ENCODE data around the gene CCDC85C.

The CCDC85C gene

DNA sequence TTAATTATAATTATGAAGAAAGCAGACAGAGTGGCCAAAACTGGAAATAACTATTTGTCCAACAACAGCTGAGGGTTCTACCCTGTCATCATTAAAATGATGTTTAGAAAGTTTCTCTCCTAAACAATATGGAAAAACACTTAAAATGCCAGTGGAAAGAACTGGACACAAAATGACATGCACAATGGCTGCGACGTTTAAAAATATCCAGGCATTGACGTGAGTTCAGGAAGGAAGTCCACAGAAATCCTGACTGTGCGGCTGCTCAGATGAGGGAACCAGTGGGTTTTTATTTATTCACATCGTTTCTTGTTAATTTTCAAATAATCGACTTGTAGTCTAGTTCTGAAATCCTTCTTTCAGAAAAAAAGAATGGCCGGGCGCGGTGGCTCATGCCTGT, 64.5 kb downstream of the CCDC85C start:
- no peak for DNase-seq (ENCODE audit: low read depth)

GRCh38 chr14:99538733-99539132, 65.3 kb downstream of the CCDC85C start:
- DNase-seq (ENCODE audit: low read depth): no peak

DNA sequence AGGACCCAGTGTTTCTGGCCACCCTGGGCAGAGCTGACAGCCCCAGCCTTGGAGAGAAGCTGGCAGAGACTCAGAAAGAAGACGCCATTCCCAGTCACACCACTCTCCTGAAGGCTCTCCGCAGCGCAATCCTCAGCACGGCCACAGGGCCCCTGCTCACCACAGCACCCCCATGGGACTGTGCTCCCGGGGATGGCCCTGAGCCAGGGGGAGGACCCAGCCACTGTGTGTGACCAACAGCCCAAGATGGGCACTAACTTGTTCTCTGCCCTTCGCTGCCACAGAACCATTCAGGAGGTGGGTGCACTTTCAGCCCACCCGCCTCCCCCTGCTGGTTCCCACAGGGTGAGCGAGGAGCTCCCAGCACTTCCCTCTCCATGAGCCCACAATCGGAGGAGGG, 65.7 kb downstream of the CCDC85C start:
- peak; percentile 35 for DNase-seq (ENCODE audit: low read depth)

- DNase-seq (ENCODE audit: low read depth): peak; percentile 91
These were observed 66.6 kb downstream of the CCDC85C start for GRCh38 chr14:99537399-99537798.

- DNase-seq (ENCODE audit: low read depth): no peak
These were observed 67.9 kb downstream of the CCDC85C start for GRCh38 chr14:99535908-99536778.

- DNase-seq (ENCODE audit: low read depth): no peak
These were observed 68.6 kb downstream of the CCDC85C start for GRCh38 chr14:99535448-99535847.

GRCh38 chr14:99534863-99535262, 69.1 kb downstream of the CCDC85C start:
- peak; percentile 38 for DNase-seq (ENCODE audit: low read depth)

DNA sequence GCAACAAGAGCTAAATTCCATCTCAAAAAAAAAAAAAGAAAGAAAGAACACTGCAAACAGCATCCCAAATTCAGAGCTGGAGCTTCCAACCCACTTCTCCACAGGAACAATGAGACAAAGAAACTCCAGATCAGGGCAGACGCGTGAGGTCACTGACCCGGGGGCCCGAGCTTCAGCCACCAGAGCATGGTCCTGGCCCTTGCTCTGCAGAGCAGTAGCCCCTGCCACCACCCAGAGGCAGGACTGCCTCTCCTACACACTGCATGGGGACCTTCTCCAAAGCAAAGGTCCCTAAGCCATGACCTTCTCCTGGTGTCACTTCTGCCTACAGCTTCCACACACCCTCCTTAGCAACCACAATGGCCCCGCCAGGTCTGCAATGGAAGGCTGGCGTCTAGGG, 69.7 kb downstream of the CCDC85C start:
- no peak for DNase-seq (ENCODE audit: low read depth)

DNA sequence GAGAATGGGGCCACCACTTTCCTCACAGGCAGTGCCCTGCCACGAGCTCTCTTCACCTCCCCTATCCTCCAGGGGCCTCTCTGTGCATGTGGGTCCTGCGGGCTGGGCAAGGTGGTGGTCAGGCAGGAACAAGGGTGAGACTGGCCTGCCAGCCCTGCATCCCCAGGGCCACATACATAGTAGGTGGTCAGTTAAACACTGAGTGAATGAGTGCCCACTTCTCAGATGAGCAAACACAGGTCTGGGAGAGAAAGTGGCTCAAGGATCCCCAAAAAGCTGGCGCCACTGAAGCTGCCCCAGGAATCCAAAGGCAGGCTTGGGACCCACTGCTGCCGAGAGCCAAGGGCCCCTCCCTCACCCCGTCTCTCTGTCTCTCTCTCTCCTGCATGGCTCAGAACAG, 71.7 kb downstream of the CCDC85C start:
- DNase-seq (ENCODE audit: low read depth): no peak

DNA sequence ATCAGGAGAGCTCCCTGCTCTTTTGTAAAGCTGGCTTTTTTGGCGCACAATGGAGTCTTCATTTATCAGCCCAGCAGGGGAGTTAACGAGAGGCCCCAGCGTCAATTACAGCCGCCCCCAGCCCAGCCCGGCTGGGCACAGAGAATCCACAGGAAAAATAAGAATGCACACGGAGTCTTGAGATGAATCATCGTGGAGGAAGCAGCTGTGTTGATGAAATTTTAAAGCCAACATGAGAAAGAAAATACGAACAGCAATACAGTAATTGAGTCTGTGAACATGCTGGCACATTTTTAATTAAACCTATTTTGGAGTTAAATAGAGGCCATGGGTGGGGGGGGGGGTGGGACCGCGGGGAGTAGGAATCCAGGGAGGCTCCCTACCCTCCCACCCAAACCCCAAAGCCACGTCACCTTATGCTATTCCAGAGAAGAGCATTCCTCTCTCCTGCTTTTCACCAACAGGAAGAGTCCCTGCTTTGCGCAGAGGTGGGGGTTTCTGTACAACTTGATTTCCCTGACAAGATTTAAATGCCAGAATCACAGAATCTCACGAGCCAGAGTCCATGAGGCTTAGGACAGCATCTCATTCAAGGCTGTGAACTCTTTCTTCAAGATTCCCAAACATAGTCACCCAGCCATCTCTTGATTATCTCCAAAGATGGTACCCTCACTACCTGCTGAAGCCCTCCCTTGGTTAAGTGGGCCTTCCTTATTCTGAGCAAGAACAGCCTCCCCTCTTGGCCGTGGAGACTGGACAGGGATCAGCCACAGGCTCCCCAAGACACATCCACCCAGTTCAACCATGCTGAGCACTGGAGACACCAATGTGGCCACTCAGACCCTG, 72.5 kb downstream of the CCDC85C start:
- peak; percentile 80 for DNase-seq (ENCODE audit: low read depth)

GRCh38 chr14:99530407-99531155, 73.4 kb downstream of the CCDC85C start:
- peak; percentile 41 for DNase-seq (ENCODE audit: low read depth)

GRCh38 chr14:99529899-99530298, 74.1 kb downstream of the CCDC85C start:
- DNase-seq (ENCODE audit: low read depth): peak; percentile 66

DNA sequence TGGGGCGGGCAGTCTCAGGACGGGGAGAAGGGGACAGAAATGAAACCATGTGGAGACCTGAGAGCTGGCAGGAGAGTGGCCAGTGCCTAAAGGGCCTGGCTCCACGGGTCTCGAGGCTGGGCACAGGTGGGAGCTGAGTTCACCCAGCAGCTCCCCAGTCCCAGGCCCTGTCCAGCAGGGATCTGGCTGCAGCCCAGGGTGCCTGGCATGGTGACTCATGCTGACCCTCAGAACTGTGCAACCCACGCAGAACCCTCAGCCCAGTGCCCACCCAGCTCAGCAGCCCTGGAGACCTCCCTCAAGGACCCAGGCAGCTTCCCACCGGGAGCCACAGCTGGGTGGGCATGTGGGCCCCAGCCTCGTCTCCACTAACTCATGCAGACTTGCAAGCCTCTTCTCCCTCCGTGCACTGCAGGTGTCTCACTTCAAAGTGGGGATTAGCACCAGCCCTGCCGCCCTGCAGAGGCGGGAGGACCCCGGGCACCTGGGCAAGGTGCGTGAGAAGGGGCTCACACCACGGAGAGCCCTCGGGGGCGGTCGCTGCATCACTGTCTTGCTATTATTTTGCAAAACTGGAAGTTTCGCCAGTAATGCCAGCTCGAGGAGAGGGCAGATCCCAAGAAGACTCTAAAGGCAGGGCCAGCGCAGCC, 76.5 kb downstream of the CCDC85C start:
- DNase-seq (ENCODE audit: low read depth): no peak

DNA sequence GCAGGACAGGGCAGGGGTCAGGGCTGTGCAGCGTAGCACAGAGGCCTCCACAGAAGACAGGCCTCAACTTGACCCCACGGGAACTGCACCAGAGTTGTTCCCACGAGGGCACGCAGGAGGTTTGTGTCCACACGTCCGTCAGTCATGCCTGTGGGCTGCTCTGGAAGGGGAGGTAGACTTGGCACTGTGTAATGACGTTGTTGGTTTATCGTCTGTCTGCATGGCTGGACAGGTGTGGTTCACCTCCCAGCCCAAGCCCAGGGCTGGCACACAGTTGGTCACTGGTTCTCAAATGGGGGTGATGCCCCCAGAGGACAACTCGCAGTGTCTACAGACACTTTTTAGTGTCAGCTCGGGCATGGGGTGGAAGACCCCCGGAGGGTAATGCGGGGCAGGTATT, 77.0 kb downstream of the CCDC85C start:
- no peak for DNase-seq (ENCODE audit: low read depth)

- no peak for DNase-seq (ENCODE audit: low read depth)
These were observed 78.3 kb downstream of the CCDC85C start for GRCh38 chr14:99525699-99526080.

DNA sequence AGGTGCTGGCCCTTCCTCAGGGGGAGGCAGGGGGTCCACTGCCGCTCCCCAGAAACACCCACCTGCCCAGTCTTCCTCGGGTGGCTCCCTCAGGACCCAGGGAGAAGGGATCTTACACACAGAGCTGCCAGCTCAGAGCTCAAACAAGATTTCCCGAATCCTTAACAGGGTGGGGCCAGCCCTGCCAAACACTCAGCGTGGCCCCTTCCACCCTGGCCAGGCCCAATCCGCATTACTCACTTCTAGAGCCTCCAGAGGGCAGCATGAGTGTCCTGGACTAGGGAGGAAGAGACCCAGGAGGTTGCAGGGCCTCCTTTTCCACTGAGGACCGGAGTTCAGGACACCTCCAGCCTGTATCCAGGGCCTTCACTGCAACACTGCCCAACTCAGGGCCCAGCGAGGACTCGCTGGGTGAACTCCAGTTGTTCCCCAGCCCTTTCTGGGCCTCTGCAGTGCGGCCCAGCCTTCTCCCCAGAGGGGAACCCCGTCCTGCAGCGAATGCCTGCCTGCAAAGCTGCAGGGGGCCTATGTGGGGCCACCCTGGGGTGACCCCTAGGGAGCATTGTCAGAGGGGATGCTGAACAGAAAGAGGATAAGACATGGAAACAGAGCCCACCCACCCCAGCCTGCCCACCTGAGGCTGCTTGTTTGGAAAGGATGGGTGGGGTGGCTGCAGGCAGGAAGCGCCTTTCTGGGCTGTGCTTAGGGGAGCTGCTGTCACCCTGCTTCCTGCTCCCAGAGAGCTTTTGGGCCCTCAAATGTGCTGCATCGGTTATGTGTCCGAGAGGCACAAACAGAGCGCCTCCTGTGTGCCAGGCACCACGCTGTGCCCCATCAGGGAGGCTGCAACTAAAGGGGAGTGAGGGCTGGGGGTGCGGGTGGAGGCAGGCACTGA, 79.0 kb downstream of the CCDC85C start:
- peak; percentile 71 for DNase-seq (ENCODE audit: low read depth)

- DNase-seq (ENCODE audit: low read depth): peak; percentile 24
These were observed 79.8 kb downstream of the CCDC85C start for GRCh38 chr14:99524091-99524661.

GRCh38 chr14:99523704-99524055, 80.3 kb downstream of the CCDC85C start:
- no peak for DNase-seq (ENCODE audit: low read depth)

DNA sequence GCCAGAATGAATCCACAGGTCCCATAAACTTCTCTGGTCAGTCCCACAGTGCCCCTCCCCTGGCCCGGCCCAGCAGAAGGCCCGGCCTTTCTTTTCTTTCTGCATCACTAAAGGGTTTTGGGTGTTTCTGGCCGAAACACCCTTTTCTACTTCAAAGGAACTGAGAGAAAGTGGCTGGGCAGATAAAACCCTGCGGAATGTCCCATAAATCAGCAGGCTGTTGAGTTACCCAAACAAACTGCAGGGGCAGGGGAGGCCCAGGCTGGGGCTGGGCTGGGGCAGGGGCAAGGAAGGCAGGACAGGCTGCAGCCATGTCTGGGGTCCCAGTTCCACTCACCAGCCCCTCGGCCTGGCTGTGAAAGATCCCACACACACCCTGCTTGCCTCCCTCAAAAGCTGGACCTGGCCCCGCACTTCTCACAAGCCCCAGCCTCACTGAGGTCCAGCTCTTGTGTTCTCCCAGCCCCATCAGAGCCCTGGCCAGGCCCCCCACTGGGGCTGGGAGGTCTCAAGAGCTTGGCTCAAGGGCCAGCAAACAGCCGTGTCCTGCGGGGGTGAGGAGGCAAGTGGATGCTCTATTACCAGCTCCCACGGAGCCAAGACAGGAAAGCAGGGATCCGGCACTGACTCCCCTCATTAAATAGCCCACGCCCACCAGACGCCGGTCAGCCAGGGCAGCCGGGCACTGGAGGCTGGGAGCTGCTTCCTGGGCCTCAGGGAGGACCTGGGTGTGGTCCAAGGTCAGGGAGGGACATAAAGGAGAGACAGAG, 80.9 kb downstream of the CCDC85C start:
- peak; percentile 54 for DNase-seq (ENCODE audit: low read depth)

DNA sequence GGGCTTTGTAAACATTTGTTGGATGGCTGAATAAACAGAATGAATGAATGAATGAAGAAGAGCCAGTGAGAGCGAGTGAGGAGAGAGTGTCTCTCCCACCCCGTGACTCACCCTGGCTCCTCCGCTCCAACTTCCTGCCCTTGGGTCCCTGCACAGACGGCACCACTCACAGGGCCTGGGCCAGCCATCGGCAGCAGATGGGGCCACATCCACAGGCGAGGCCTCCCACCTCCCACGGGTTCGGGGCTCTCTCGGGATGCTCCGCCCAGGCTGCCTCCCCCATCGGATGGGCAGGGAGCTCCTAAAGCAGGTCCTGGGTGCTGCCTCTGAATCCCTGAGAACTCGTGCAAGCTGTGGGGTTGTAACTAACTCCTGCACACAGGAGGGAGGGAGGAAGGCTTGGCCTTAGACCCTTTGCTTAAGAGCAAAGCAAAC, 81.5 kb downstream of the CCDC85C start:
- DNase-seq (ENCODE audit: low read depth): peak; percentile 84

All from EH (cell line).